OCI-LY3 (cell line): ENCODE results near the gene SIK2.

Source experiments
- H2AFZ ChIP-seq: fragments of 200-600, 300-600 bp; shearing (Covaris generic); 2 replicates; pipeline ENCODE4 v1.6.0; 2014; ENCODE audit warnings: antibody characterized with exemption, low read depth, low read length
- H3K27ac ChIP-seq: fragments of 200-600, 300-600 bp; sonication (generic); 2 replicates; pipeline ENCODE4 v1.5.1; 2014; ENCODE audit warnings: mild to moderate bottlenecking, low read length, moderate library complexity, mixed read lengths
- H3K27me3 ChIP-seq: fragments of 200-600, 300-600 bp; sonication (generic); 2 replicates; pipeline ENCODE4 v1.6.1; 2014; ENCODE audit warnings: low read depth, low read length, mixed read lengths
- H3K36me3 ChIP-seq: fragments of 200-600, 300-600 bp; sonication (generic); replicated peaks from 2 replicates; pipeline ENCODE3; 2014; ENCODE audit warnings: low read depth, low read length, mixed read lengths
- H3K4me1 ChIP-seq: fragments of 300-600, 200-600 bp; sonication (generic); 2 replicates; pipeline ENCODE4 v1.6.1; 2014; ENCODE audit warnings: low read length, mixed read lengths
- H3K4me2 ChIP-seq: fragments of 200-600, 300-600 bp; sonication (generic); 2 replicates; pipeline ENCODE4 v1.6.1; 2014; ENCODE audit warnings: low read length, mixed read lengths
- H3K4me3 ChIP-seq: fragments of 300-600, 200-600 bp; sonication (generic); 2 replicates; pipeline ENCODE4 v1.5.1; 2014; ENCODE audit warnings: antibody characterized with exemption, mild to moderate bottlenecking, low read length, moderate library complexity
- H3K79me2 ChIP-seq: fragments of 300-600, 200-600 bp; shearing (Covaris generic); 2 replicates; pipeline ENCODE4 v1.6.1; 2014; ENCODE audit warnings: mild to moderate bottlenecking, low read length, mixed read lengths
- H3K9ac ChIP-seq: fragments of 300-600, 200-600 bp; shearing (Covaris generic); 2 replicates; pipeline ENCODE4 v1.6.0; 2014; ENCODE audit warnings: mild to moderate bottlenecking, low read length, moderate library complexity
- H3K9me3 ChIP-seq: fragments of 200-600, 300-600 bp; shearing (Covaris generic); 2 replicates; pipeline ENCODE4 v1.6.1; 2014; ENCODE audit warnings: low read length, mixed read lengths; ENCODE audit not compliant: insufficient read depth
- H4K20me1 ChIP-seq: fragments of 200-600, 300-600 bp; sonication (generic); 2 replicates; pipeline ENCODE4 v1.6.1; 2016; ENCODE audit warnings: low read length, mixed read lengths; ENCODE audit not compliant: insufficient read depth
- CTCF ChIP-seq: fragments of 200-600, 300-600 bp; sonication (generic); IDR thresholded peaks from 2 replicates; pipeline ENCODE4 v1.5.1; 2014; ENCODE audit warnings: antibody characterized with exemption, low read length, low read depth
- EZH2phosphoT487 ChIP-seq: fragments of 200-600 bp; shearing (Covaris generic); IDR thresholded peaks from 2 replicates; pipeline ENCODE4 v1.6.1; 2018; ENCODE audit warnings: antibody characterized with exemption, mixed run types, low read depth

The SIK2 gene

GRCh38 chr11:111559800-111560464 is 42.3 kb upstream of the SIK2 start:
- Histone ChIP-seq H3K4me2 (no peak overlapping the region), H3K9me3 (peaks cover 10% of the 10 kb centered on the region; the same call in 1 of the 2 replicates), H4K20me1 (no peaks in the 10 kb centered on the region), H3K79me2 (no peaks in the 10 kb centered on the region), H3K36me3 (no peaks in the 10 kb centered on the region), H3K4me3 (no peak overlapping the region), H2AFZ (no peak overlapping the region), H3K4me1 (peaks cover 26% of the 10 kb centered on the region), H3K27ac (no peak overlapping the region), H3K27me3 (0 out of 2 replicates have a peak, but pooled peaks cover 7% of the 10 kb centered on the region), H3K9ac (no peak overlapping the region)
- TF ChIP-seq CTCF (no peak), EZH2phosphoT487 (no peak)

GRCh38 chr11:111560800-111561199 is 41.4 kb upstream of the SIK2 start:
- no peak overlapping the region for H3K27ac ChIP-seq
- no peak overlapping the region for H3K4me2 ChIP-seq
- H2AFZ ChIP-seq, result no peak overlapping the region
- TF ChIP-seq CTCF (no peak), EZH2phosphoT487 (no peak)
- H3K9me3 ChIP-seq, result peaks cover 9% of the 10 kb centered on the region; the same call in 1 of the 2 replicates
- H3K9ac ChIP-seq, result no peak overlapping the region
- H3K79me2 ChIP-seq, result no peaks in the 10 kb centered on the region
- 0 out of 2 replicates have a peak, but pooled peaks cover 7% of the 10 kb centered on the region for H3K27me3 ChIP-seq
- no peak overlapping the region for H3K4me3 ChIP-seq
- no peaks in the 10 kb centered on the region for H3K36me3 ChIP-seq
- H3K4me1 ChIP-seq, result peaks cover 22% of the 10 kb centered on the region
- no peaks in the 10 kb centered on the region for H4K20me1 ChIP-seq

GRCh38 chr11:111561306-111561705 is 40.9 kb upstream of the SIK2 start:
- H3K9ac ChIP-seq, result no peak overlapping the region
- peaks cover 20% of the 10 kb centered on the region for H3K4me1 ChIP-seq
- H3K27me3 ChIP-seq, result 0 out of 2 replicates have a peak, but pooled peaks cover 7% of the 10 kb centered on the region
- no peaks in the 10 kb centered on the region for H3K79me2 ChIP-seq
- no peak overlapping the region for H2AFZ ChIP-seq
- H4K20me1 ChIP-seq, result no peaks in the 10 kb centered on the region
- no peak overlapping the region for H3K27ac ChIP-seq
- no peak overlapping the region for H3K4me2 ChIP-seq
- H3K4me3 ChIP-seq, result no peak overlapping the region
- peaks cover 4% of the 10 kb centered on the region; the same call in 1 of the 2 replicates for H3K9me3 ChIP-seq
- H3K36me3 ChIP-seq, result no peaks in the 10 kb centered on the region
- no peak for TF ChIP-seq EZH2phosphoT487

- H4K20me1 ChIP-seq, result no peaks in the 10 kb centered on the region
- no peak overlapping the region for H3K4me2 ChIP-seq
- no peak overlapping the region for H3K4me3 ChIP-seq
- TF ChIP-seq CTCF, result no peak
- H3K27ac ChIP-seq, result no peak overlapping the region
- no peak overlapping the region for H3K9ac ChIP-seq
- no peak overlapping the region for H2AFZ ChIP-seq
- peaks cover 20% of the 10 kb centered on the region for H3K4me1 ChIP-seq
- no peaks in the 10 kb centered on the region for H3K79me2 ChIP-seq
- no peaks in the 10 kb centered on the region for H3K36me3 ChIP-seq
- no peaks in the 10 kb centered on the region for H3K9me3 ChIP-seq
- 0 out of 2 replicates have a peak, but pooled peaks cover 7% of the 10 kb centered on the region for H3K27me3 ChIP-seq
Observed at GRCh38 chr11:111561791-111562325, 40.4 kb upstream of the SIK2 start.
